ENCODE measurements around the gene SPATS2. TPM values are rescaled to one million over a fixed set of nuclear protein-coding genes. Genes with fewer than 3 reads are reported as not detected.

SPATS2 gene
- total and polyA plus RNA-seq, 11 donors: 3.0 to 9.1 (median 5.7) TPM

DNA sequence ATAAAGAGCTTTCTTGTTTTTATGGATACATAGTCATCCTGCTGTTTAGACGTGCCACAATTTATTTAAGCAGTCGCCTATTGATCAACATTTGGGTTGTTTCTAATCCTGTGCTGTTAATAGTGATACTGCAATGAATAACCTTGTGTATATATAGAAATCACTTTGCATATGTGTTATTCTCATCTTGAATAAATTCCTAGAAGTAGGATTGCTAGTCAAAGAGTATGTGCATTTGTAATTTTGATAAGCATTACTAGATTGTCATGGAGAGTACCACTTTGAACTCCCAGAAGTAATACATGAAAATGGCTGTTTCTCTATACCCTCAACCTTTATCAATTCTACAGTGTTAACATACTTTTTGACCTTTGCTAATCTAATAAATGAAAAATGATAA, 126.6 kb downstream of the SPATS2 start:
- intact Hi-C loops (cut with DNase I): no loop called here
- WGBS, 4 donors: 49 to 98% (median 86%) methylated on average over 2 of the region's 2 CpGs
- H3K36me3 ChIP-seq: peaks cover 0 to 55% (median 20%) of the 10 kb centered on the region in 9 donors

DNA sequence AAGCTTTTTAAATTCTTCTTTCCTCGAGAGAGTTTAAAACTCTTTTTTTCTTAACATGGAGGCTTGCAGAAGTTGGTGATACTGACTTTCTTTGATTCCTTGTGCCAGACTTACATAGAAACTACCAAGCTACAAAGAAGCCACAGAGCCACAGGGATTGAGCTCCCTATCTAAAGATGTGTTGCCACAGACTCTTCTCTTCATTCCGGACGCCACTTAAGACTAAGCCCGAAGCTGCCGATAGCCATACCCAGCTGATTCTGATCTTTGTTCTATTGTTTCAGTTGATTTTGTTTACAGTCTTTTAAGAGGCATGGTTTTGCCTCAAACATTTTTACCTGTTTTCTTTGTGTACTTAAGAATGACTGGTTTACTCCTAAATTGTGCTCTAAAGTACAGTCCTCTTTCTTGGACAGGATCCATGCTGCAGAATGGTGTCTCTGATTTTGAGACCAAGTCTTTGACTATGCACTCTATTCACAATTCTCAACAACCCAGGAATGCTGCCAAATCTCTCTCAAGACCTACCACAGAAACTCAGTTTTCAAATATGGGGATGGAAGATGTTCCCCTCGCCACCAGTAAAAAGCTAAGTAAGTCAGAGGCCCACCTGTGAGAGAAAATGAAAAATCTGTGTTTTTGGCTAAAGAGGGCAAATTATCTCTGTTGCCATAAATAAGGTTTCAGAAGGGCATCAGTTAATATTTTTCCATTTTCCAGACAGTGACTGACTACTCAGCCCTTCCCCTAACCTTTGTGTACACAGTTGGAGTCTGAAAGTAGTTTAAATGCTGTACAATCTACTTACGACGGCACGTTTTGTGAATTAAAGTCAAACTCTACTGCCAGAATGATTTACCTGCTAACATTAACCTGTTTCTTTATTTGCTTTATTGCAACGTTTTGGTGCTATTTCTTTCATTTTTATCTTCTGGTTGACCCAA, 129.4 kb downstream of the SPATS2 start:
- peaks cover 0 to 61% (median 25%) of the 10 kb centered on the region in 9 donors for H3K36me3 ChIP-seq
- WGBS, 4 donors: 89 to 92% (median 89%) methylated on average over 10 of the region's 10 CpGs
- DNase-seq (no peak), ATAC-seq (no peak)
- no peak overlapping the region for H3K27ac ChIP-seq
- no peak overlapping the region for H3K4me3 ChIP-seq
- intact Hi-C loops (cut with DNase I): no loop called here
- H3K4me1 ChIP-seq: no peaks in the 10 kb centered on the region
- no peaks in the 10 kb centered on the region for H3K9me3 ChIP-seq
- no peaks in the 10 kb centered on the region for H3K27me3 ChIP-seq
- TF ChIP-seq, protein P1, sequence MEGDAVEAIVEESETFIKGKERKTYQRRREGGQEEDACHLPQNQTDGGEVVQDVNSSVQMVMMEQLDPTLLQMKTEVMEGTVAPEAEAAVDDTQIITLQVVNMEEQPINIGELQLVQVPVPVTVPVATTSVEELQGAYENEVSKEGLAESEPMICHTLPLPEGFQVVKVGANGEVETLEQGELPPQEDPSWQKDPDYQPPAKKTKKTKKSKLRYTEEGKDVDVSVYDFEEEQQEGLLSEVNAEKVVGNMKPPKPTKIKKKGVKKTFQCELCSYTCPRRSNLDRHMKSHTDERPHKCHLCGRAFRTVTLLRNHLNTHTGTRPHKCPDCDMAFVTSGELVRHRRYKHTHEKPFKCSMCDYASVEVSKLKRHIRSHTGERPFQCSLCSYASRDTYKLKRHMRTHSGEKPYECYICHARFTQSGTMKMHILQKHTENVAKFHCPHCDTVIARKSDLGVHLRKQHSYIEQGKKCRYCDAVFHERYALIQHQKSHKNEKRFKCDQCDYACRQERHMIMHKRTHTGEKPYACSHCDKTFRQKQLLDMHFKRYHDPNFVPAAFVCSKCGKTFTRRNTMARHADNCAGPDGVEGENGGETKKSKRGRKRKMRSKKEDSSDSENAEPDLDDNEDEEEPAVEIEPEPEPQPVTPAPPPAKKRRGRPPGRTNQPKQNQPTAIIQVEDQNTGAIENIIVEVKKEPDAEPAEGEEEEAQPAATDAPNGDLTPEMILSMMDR (IDR thresholded peaks at IDR 0.05): no peak
- TF ChIP-seq POLR2A (IDR thresholded peaks at IDR 0.05): no peak

More for the DNA sequence above, 126.6 kb downstream of the SPATS2 start:
- H3K4me3 ChIP-seq: no peak overlapping the region
- H3K27ac ChIP-seq: no peak overlapping the region
- TF ChIP-seq, protein P1 (IDR thresholded peaks at IDR 0.05): no peak
- no peak for TF ChIP-seq POLR2A (IDR thresholded peaks at IDR 0.05)
- H3K27me3 ChIP-seq: no peaks in the 10 kb centered on the region
- no peaks in the 10 kb centered on the region for H3K4me1 ChIP-seq
- ATAC-seq (no peak), DNase-seq (no peak)
- H3K9me3 ChIP-seq: no peaks in the 10 kb centered on the region

DNA sequence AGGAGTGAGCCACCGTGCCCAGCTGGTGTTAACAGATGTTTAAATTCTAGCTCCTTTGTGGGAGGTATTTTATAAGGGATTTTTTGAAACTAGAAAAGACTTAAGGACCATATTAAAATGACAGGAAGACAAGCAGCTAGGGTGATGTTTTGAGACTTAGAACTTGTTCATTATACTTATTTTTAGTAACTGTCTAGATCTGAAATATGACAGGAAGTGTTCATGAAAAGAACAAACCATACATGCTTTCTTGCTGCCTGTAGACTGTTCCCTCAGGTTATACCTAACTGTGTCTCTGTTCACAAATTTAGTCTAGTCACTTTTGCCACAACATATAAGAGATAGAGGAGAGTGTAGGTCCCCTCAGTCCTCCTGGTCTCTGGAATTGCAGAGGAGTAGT, 134.6 kb downstream of the SPATS2 start:
- WGBS, 4 donors: 60 to 84% (median 77%) methylated on average over 1 of the region's 1 CpG
- no peak for ATAC-seq
- Histone ChIP-seq H3K27me3 (no peaks in the 10 kb centered on the region), H3K4me3 (no peak overlapping the region), H3K36me3 (peaks cover 0 to 40% (median 19%) of the 10 kb centered on the region in 9 donors), H3K4me1 (peaks cover 0 to 4% (median 0%) of the 10 kb centered on the region in 12 donors), H3K9me3 (no peaks in the 10 kb centered on the region), H3K27ac (no peak overlapping the region)
- intact Hi-C loops (cut with DNase I): no loop called here
- DNase-seq: no peak
- TF ChIP-seq, protein P1 (IDR thresholded peaks at IDR 0.05): no peak
- TF ChIP-seq POLR2A (IDR thresholded peaks at IDR 0.05): no peak

DNA sequence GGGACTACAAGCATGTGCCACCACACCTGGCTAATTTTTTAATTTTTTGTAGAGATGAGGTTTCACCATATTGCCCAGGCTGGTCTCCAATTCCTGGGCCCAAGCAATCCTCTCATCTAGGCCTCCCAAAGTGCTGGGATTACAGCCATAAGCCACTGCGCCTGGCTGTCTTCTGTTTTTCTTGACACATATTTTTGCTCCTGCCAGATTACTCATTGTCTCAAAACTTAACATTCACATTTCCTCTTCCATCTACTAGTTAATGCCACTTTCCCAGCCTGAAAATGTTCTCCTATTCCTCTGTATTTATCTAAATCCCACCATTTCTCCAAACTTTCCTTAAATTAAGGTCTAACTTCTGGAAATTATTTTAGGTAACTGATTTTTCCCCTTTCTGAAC, 135.3 kb downstream of the SPATS2 start:
- TF ChIP-seq POLR2A (IDR thresholded peaks at IDR 0.05): no peak
- TF ChIP-seq, protein P1 (IDR thresholded peaks at IDR 0.05): no peak
- 92 to 98% (median 96%) methylated on average over 1 of the region's 1 CpG for WGBS, 4 donors
- intact Hi-C loops (cut with DNase I): no loop called here

More for the DNA sequence above, 135.3 kb downstream of the SPATS2 start:
- Histone ChIP-seq H3K27me3 (no peaks in the 10 kb centered on the region), H3K4me3 (no peak overlapping the region), H3K9me3 (no peaks in the 10 kb centered on the region), H3K4me1 (peaks cover 0 to 4% (median 0%) of the 10 kb centered on the region in 12 donors), H3K27ac (no peak overlapping the region), H3K36me3 (peaks cover 0 to 37% (median 15%) of the 10 kb centered on the region in 9 donors)
- no peak for DNase-seq
- ATAC-seq: no peak

Data from heart left ventricle (tissue), 16 donors.